Skin of body (tissue), 2 donors: ENCODE measurements around the gene SLC39A1. TPM values are rescaled to one million over a fixed set of nuclear protein-coding genes. Genes with fewer than 3 reads are reported as not detected.
"Not testable (repeated sequence)": the region's sequence is repeated elsewhere in the genome, so short reads cannot be mapped to it uniquely, and the experiment has no call there.

Experiments
- DNase-seq: peaks from one replicate; lab custom pipeline; 2025; lab: John Stamatoyannopoulos, UW
- total RNA-seq: library from RNA; depleted of rRNA; stranded (reverse); fragments of >200 nt; gene quantifications from one replicate; pipeline ENCODE4 v1.2.3, GENCODE V29; 2014

Gene SLC39A1
- total RNA-seq = 38.8 TPM

GRCh38 chr1:153963030-153963849 lies at the start of gene SLC39A1:
SLC39A1 (minus strand) TSS chr1:153963537; CDS start chr1:153962715, 822 bp downstream.
- peak; percentile 98 for DNase-seq

GRCh38 chr1:154012543-154012942 lies 49.2 kb upstream of the SLC39A1 start:
- DNase-seq = not testable (repeated sequence)

- DNase-seq = no peak
Measured at GRCh38 chr1:154012129-154012528, 48.8 kb upstream of the SLC39A1 start.

GRCh38 chr1:154006136-154006535 lies 42.8 kb upstream of the SLC39A1 start:
- DNase-seq = no peak

- DNase-seq = no peak
Measured at GRCh38 chr1:154000420-154000819, 37.1 kb upstream of the SLC39A1 start.

- DNase-seq = not testable (repeated sequence)
Measured at GRCh38 chr1:153996882-153997281, 33.5 kb upstream of the SLC39A1 start.

GRCh38 chr1:153995640-153996039 lies 32.3 kb upstream of the SLC39A1 start:
- DNase-seq = no peak

- DNase-seq = no peak
Measured at GRCh38 chr1:153995202-153995601, 31.9 kb upstream of the SLC39A1 start.

GRCh38 chr1:153991806-153992205 lies 28.5 kb upstream of the SLC39A1 start:
- DNase-seq = no peak

- no peak for DNase-seq
Measured at GRCh38 chr1:153991151-153991630, 27.9 kb upstream of the SLC39A1 start.

GRCh38 chr1:153990468-153991150 lies 27.3 kb upstream of the SLC39A1 start, which contains the start of gene RPS27:
RPS27 (plus strand) TSS chr1:153990762; CDS start chr1:153990797, 35 bp downstream.
- peak; percentile 99 for DNase-seq

- DNase-seq = no peak
Measured at GRCh38 chr1:153987621-153988020, 24.3 kb upstream of the SLC39A1 start.

- peak; percentile 69 for DNase-seq
Measured at GRCh38 chr1:153985941-153986761, 22.8 kb upstream of the SLC39A1 start, which contains the start of gene RAB13. RAB13 (minus strand) TSS chr1:153986339; CDS start chr1:153986236, 103 bp downstream.

GRCh38 chr1:153985341-153985912 lies 22.1 kb upstream of the SLC39A1 start:
- peak; percentile 37 for DNase-seq

GRCh38 chr1:153984123-153984894 lies 21.0 kb upstream of the SLC39A1 start:
- no peak for DNase-seq

GRCh38 chr1:153981735-153982134 lies 18.4 kb upstream of the SLC39A1 start:
- not testable (repeated sequence) for DNase-seq

GRCh38 chr1:153979091-153979490 lies 15.8 kb upstream of the SLC39A1 start:
- not testable (repeated sequence) for DNase-seq

GRCh38 chr1:153978274-153978909 lies 15.1 kb upstream of the SLC39A1 start:
- peak; percentile 64 for DNase-seq
